T47D (cell line): ENCODE results near the gene RPS24.
"Not testable (repeated sequence)": the region's sequence is repeated elsewhere in the genome, so short reads cannot be mapped to it uniquely, and the experiment has no call there.

Experiments
- DNase-seq, 2 experiments: peaks; one replicate each; pipeline versions ENCODE4 v3.0.0 to v3.0.0-alpha.2; 2011 to 2012; ENCODE audit warnings: low read depth in 1 of 2, low spot score in 1 of 2
- JUND ChIP-seq: IDR thresholded peaks from 2 replicates; pipeline ENCODE4 v1.6.1; 2012; ENCODE audit warnings: low read depth
- in situ Hi-C: cut with HindIII; loops from 2 replicates; pipeline ENCODE4 v1.10.0; 2016; ENCODE audit warnings: low sequenced_read_pairs, low pct_unique_long_range_greater_than_20kb

The RPS24 gene

GRCh38 chr10:78066728-78067430 lies 33.2 kb downstream of the RPS24 start:
- no peak for TF ChIP-seq JUND
- in situ Hi-C loops, result no loop called here
- DNase-seq, result no peak

- no peak for DNase-seq
- TF ChIP-seq JUND, result no peak
- in situ Hi-C loops, result no loop called here
Measured at GRCh38 chr10:78069151-78069550, 35.5 kb downstream of the RPS24 start.

- in situ Hi-C loops, DNase-seq: not testable (repeated sequence)
Measured at GRCh38 chr10:78070064-78070463, 36.4 kb downstream of the RPS24 start.

- in situ Hi-C loops, result no loop called here
- no peak for TF ChIP-seq JUND
- no peak for DNase-seq
Measured at GRCh38 chr10:78070726-78071125, 37.1 kb downstream of the RPS24 start.

- no peak for DNase-seq
- TF ChIP-seq JUND, result no peak
- in situ Hi-C loops, result no loop called here
Measured at GRCh38 chr10:78071140-78071856, 37.6 kb downstream of the RPS24 start.

- TF ChIP-seq JUND, result no peak
- in situ Hi-C loops, result no loop called here
- no peak for DNase-seq
Measured at GRCh38 chr10:78071857-78072179, 38.2 kb downstream of the RPS24 start.

GRCh38 chr10:78072504-78072903 lies 38.8 kb downstream of the RPS24 start:
- no peak for DNase-seq
- in situ Hi-C loops, result no loop called here
- TF ChIP-seq JUND, result no peak

- in situ Hi-C loops, DNase-seq: not testable (repeated sequence)
Measured at GRCh38 chr10:78075806-78076205, 42.1 kb downstream of the RPS24 start.

- in situ Hi-C loops, result no loop called here
- no peak for TF ChIP-seq JUND
- DNase-seq, result no peak
Measured at GRCh38 chr10:78078539-78079330, 45.1 kb downstream of the RPS24 start.

GRCh38 chr10:78079411-78079810 lies 45.7 kb downstream of the RPS24 start:
- in situ Hi-C loops, result no loop called here
- no peak for DNase-seq
- no peak for TF ChIP-seq JUND

GRCh38 chr10:78081292-78081691 lies 47.6 kb downstream of the RPS24 start:
- DNase-seq, result no peak
- in situ Hi-C loops, result no loop called here
- no peak for TF ChIP-seq JUND

GRCh38 chr10:78082636-78083035 lies 49.0 kb downstream of the RPS24 start:
- no peak for DNase-seq
- no peak for TF ChIP-seq JUND
- in situ Hi-C loops, result no loop called here
